ENCODE data around the gene PHF12.
A peak's percentile ranks its signal among the peaks of the same experiment; 100 is the strongest.
"Not testable (repeated sequence)": the region's sequence is repeated elsewhere in the genome, so short reads cannot be mapped to it uniquely, and the experiment has no call there.

Gene PHF12

GRCh38 chr17:28888832-28889231 is 62.5 kb downstream of the PHF12 start:
- Mint-ChIP-seq H3K27me3 (ENCODE audit: low read depth) (no peaks in the 10 kb centered on the region), H3K9me3 (no peaks in the 10 kb centered on the region), H3K27ac (peak overlapping the region; percentile 60), H3K36me3 (ENCODE audit: low read depth) (peaks cover 35% of the 10 kb centered on the region), H3K4me1 (ENCODE audit: low read depth) (peaks cover 35% of the 10 kb centered on the region), H3K4me3 (no peak overlapping the region)

GRCh38 chr17:28887871-28888471 is 63.3 kb downstream of the PHF12 start:
- Mint-ChIP-seq H3K27me3 (ENCODE audit: low read depth) (no peaks in the 10 kb centered on the region), H3K4me1 (ENCODE audit: low read depth) (peaks cover 26% of the 10 kb centered on the region), H3K9me3 (no peaks in the 10 kb centered on the region), H3K27ac (no peak overlapping the region), H3K36me3 (ENCODE audit: low read depth) (peaks cover 29% of the 10 kb centered on the region), H3K4me3 (no peak overlapping the region)

GRCh38 chr17:28885951-28886350 is 65.4 kb downstream of the PHF12 start:
- Mint-ChIP-seq H3K36me3 (ENCODE audit: low read depth) (peaks cover 37% of the 10 kb centered on the region), H3K9me3 (no peaks in the 10 kb centered on the region), H3K27me3 (ENCODE audit: low read depth) (no peaks in the 10 kb centered on the region), H3K27ac (no peak overlapping the region), H3K4me1 (ENCODE audit: low read depth) (peaks cover 13% of the 10 kb centered on the region), H3K4me3 (no peak overlapping the region)

- H3K27ac Mint-ChIP-seq = no peak overlapping the region
- no peaks in the 10 kb centered on the region for H3K9me3 Mint-ChIP-seq
- H3K4me1 Mint-ChIP-seq (ENCODE audit: low read depth) = peaks cover 9% of the 10 kb centered on the region
- H3K36me3 Mint-ChIP-seq (ENCODE audit: low read depth) = peaks cover 43% of the 10 kb centered on the region
- H3K27me3 Mint-ChIP-seq (ENCODE audit: low read depth) = no peaks in the 10 kb centered on the region
- no peak overlapping the region for H3K4me3 Mint-ChIP-seq
Measured at GRCh38 chr17:28885363-28885762, 66.0 kb downstream of the PHF12 start.

- peaks cover 47% of the 10 kb centered on the region for H3K36me3 Mint-ChIP-seq (ENCODE audit: low read depth)
- H3K27ac Mint-ChIP-seq = no peak overlapping the region
- H3K27me3 Mint-ChIP-seq (ENCODE audit: low read depth) = no peaks in the 10 kb centered on the region
- no peak overlapping the region for H3K4me3 Mint-ChIP-seq
- H3K4me1 Mint-ChIP-seq (ENCODE audit: low read depth) = peaks cover 4% of the 10 kb centered on the region
- no peaks in the 10 kb centered on the region for H3K9me3 Mint-ChIP-seq
Measured at GRCh38 chr17:28883967-28884702, 67.2 kb downstream of the PHF12 start.

- no peaks in the 10 kb centered on the region for H3K9me3 Mint-ChIP-seq
- no peaks in the 10 kb centered on the region for H3K4me1 Mint-ChIP-seq (ENCODE audit: low read depth)
- H3K4me3 Mint-ChIP-seq = no peak overlapping the region
- H3K27me3 Mint-ChIP-seq (ENCODE audit: low read depth) = no peaks in the 10 kb centered on the region
- no peak overlapping the region for H3K27ac Mint-ChIP-seq
- peaks cover 54% of the 10 kb centered on the region for H3K36me3 Mint-ChIP-seq (ENCODE audit: low read depth)
Measured at GRCh38 chr17:28882154-28882895, 69.0 kb downstream of the PHF12 start.

- H3K36me3 Mint-ChIP-seq (ENCODE audit: low read depth) = peaks cover 51% of the 10 kb centered on the region
- H3K4me1 Mint-ChIP-seq (ENCODE audit: low read depth) = no peaks in the 10 kb centered on the region
- H3K4me3 Mint-ChIP-seq = no peak overlapping the region
- no peaks in the 10 kb centered on the region for H3K9me3 Mint-ChIP-seq
- H3K27ac Mint-ChIP-seq = no peak overlapping the region
- no peaks in the 10 kb centered on the region for H3K27me3 Mint-ChIP-seq (ENCODE audit: low read depth)
Measured at GRCh38 chr17:28881533-28882056, 69.7 kb downstream of the PHF12 start.

- Mint-ChIP-seq H3K27ac (no peak overlapping the region), H3K4me1 (ENCODE audit: low read depth) (peaks cover 2% of the 10 kb centered on the region), H3K27me3 (ENCODE audit: low read depth) (no peaks in the 10 kb centered on the region), H3K4me3 (no peak overlapping the region), H3K9me3 (no peaks in the 10 kb centered on the region), H3K36me3 (ENCODE audit: low read depth) (peaks cover 48% of the 10 kb centered on the region)
Measured at GRCh38 chr17:28880572-28880945, 70.8 kb downstream of the PHF12 start.

- Mint-ChIP-seq H3K4me1 (ENCODE audit: low read depth) (peaks cover 2% of the 10 kb centered on the region), H3K36me3 (ENCODE audit: low read depth) (peaks cover 43% of the 10 kb centered on the region), H3K4me3 (no peak overlapping the region), H3K27me3 (ENCODE audit: low read depth) (no peaks in the 10 kb centered on the region), H3K27ac (no peak overlapping the region), H3K9me3 (no peaks in the 10 kb centered on the region)
Measured at GRCh38 chr17:28879886-28880571, 71.3 kb downstream of the PHF12 start.

GRCh38 chr17:28878981-28879380 is 72.3 kb downstream of the PHF12 start:
- Mint-ChIP-seq H3K4me3 (no peak overlapping the region), H3K36me3 (ENCODE audit: low read depth) (peaks cover 36% of the 10 kb centered on the region), H3K27me3 (ENCODE audit: low read depth) (no peaks in the 10 kb centered on the region), H3K27ac (no peak overlapping the region), H3K9me3 (no peaks in the 10 kb centered on the region), H3K4me1 (ENCODE audit: low read depth) (peaks cover 2% of the 10 kb centered on the region)

- Mint-ChIP-seq H3K9me3 (no peaks in the 10 kb centered on the region), H3K4me1 (ENCODE audit: low read depth) (peaks cover 2% of the 10 kb centered on the region), H3K27ac (no peak overlapping the region), H3K27me3 (ENCODE audit: low read depth) (no peaks in the 10 kb centered on the region), H3K4me3 (no peak overlapping the region), H3K36me3 (ENCODE audit: low read depth) (peaks cover 34% of the 10 kb centered on the region)
Measured at GRCh38 chr17:28878158-28878910, 73.0 kb downstream of the PHF12 start.

GRCh38 chr17:28877150-28877711 is 74.1 kb downstream of the PHF12 start:
- not testable (repeated sequence) for H3K4me3 Mint-ChIP-seq; H3K4me1 Mint-ChIP-seq (ENCODE audit: low read depth); H3K27me3 Mint-ChIP-seq (ENCODE audit: low read depth); H3K27ac Mint-ChIP-seq; H3K9me3 Mint-ChIP-seq
- H3K36me3 Mint-ChIP-seq (ENCODE audit: low read depth) = peaks cover 30% of the 10 kb centered on the region

- no peak overlapping the region for H3K27ac Mint-ChIP-seq
- H3K4me1 Mint-ChIP-seq (ENCODE audit: low read depth) = peaks cover 6% of the 10 kb centered on the region
- H3K36me3 Mint-ChIP-seq (ENCODE audit: low read depth) = peaks cover 25% of the 10 kb centered on the region
- no peaks in the 10 kb centered on the region for H3K27me3 Mint-ChIP-seq (ENCODE audit: low read depth)
- H3K9me3 Mint-ChIP-seq = no peaks in the 10 kb centered on the region
- no peak overlapping the region for H3K4me3 Mint-ChIP-seq
Measured at GRCh38 chr17:28875848-28876550, 75.3 kb downstream of the PHF12 start.

All from T-helper 1 cell treated with Interleukin-12 subunit alpha and Interleukin-12 subunit beta and Interleukin-4 antibody, amounts not matched to agents 30 μg/mL and 1 μg/mL, for 36 hours (primary cell).